Endothelial cell of umbilical vein (primary cell): ENCODE data around the gene MN1. TPM values are rescaled to one million over a fixed set of nuclear protein-coding genes. Genes with fewer than 3 reads are reported as not detected.

Experiments
- BruUV-seq: library from RNA; stranded (reverse); fragments of 400-500 nt; replicated peaks from 2 replicates; lab custom pipeline; 2021; lab: Mats Ljungman, UMichigan
- CTCF ChIA-PET: fragments of 300-600, 350-600 bp; sonication (Branson Sonifier 250); formaldehyde crosslinking; loops from one replicate; lab custom pipeline; 2021; ENCODE audit warnings: antibody characterized with exemption, inconsistent platforms; lab: Charles Lee
- POLR2A ChIA-PET: fragments of 300-600, 350-600 bp; sonication (Branson Sonifier 250); formaldehyde crosslinking; loops from one replicate; lab custom pipeline; 2021; ENCODE audit warnings: antibody characterized with exemption, inconsistent platforms; lab: Charles Lee
- DNase-seq: peaks from one replicate; pipeline ENCODE4 v3.0.0-alpha.2; 2011; ENCODE audit warnings: low read depth, low spot score
- FAIRE-seq: peaks from 2 replicates; lab custom pipeline; 2011; peaks lifted over from hg19 to GRCh38; lab: Jason Lieb, UNC
- H2AFZ ChIP-seq: 2 replicates; pipeline ENCODE4 v1.6.0; 2012; ENCODE audit warnings: low read depth, low read length, control low read depth, inconsistent platforms
- H3K27ac ChIP-seq: 2 replicates; pipeline ENCODE4 v1.5.1; 2011; ENCODE audit warnings: low read depth, mild to moderate bottlenecking, control low read depth, low read length, moderate library complexity; ENCODE audit not compliant: insufficient read depth
- H3K27me3 ChIP-seq, 2 experiments: 2 replicates each; pipeline versions ENCODE4 v1.6.0 to v1.6.1; 2011; ENCODE audit warnings: low read length in 2 of 2, mixed read lengths in 1 of 2; ENCODE audit not compliant: control insufficient read depth in 2 of 2, insufficient read depth in 2 of 2
- H3K36me3 ChIP-seq, 2 experiments: 2 replicates in 1 of 2; 3 replicates in 1 of 2; pipeline ENCODE4 v1.5.1; 2011; ENCODE audit warnings: low read length in 2 of 2, mild to moderate bottlenecking in 1 of 2, moderate library complexity in 1 of 2; ENCODE audit not compliant: control insufficient read depth in 2 of 2, insufficient read depth in 2 of 2; ENCODE audit errors: extremely low read depth in 1 of 2
- H3K4me1 ChIP-seq: 3 replicates; pipeline ENCODE4 v1.5.1; 2011; ENCODE audit warnings: mild to moderate bottlenecking, low read length; ENCODE audit not compliant: control insufficient read depth, insufficient read depth; ENCODE audit errors: extremely low read depth
- H3K4me2 ChIP-seq: 2 replicates; pipeline ENCODE4 v1.6.1; 2011; ENCODE audit warnings: low read length, control low read depth, mixed read lengths; ENCODE audit not compliant: insufficient read depth
- H3K4me3 ChIP-seq, 3 experiments: fragments of 200-600 bp in 1 of 3; sonication (generic), shearing (Covaris generic) in 1 of 3; replicated peaks in 1 of 3; 2 replicates each; pipeline ENCODE4 v1.5.1; 2011 to 2016; ENCODE audit warnings: control low read depth in 3 of 3, low read length in 3 of 3, mild to moderate bottlenecking in 2 of 3, inconsistent platforms in 1 of 3, low read depth in 1 of 3, moderate library complexity in 1 of 3; ENCODE audit not compliant: insufficient read depth in 1 of 3
- H3K79me2 ChIP-seq: 2 replicates; pipeline ENCODE4 v1.6.0; 2012; ENCODE audit warnings: low read length, inconsistent platforms; ENCODE audit not compliant: control insufficient read depth, insufficient read depth
- H3K9ac ChIP-seq: replicated peaks from 2 replicates; pipeline ENCODE3; 2011; ENCODE audit warnings: low read length, control low read depth; ENCODE audit not compliant: insufficient read depth; ENCODE audit errors: extremely low read depth
- H3K9me1 ChIP-seq: replicated peaks from 3 replicates; pipeline ENCODE4 v1.6.0; 2011; ENCODE audit warnings: mild to moderate bottlenecking, low read length; ENCODE audit not compliant: control insufficient read depth, insufficient read depth; ENCODE audit errors: extremely low read depth
- H3K9me3 ChIP-seq: replicated peaks from 2 replicates; pipeline ENCODE4 v1.5.1; 2012; ENCODE audit warnings: low read length, inconsistent platforms; ENCODE audit not compliant: control insufficient read depth, insufficient read depth
- H4K20me1 ChIP-seq: replicated peaks from 2 replicates; pipeline ENCODE3; 2011; ENCODE audit warnings: mild to moderate bottlenecking, low read length; ENCODE audit not compliant: control insufficient read depth, insufficient read depth; ENCODE audit errors: extremely low read depth
- EZH2 ChIP-seq: IDR thresholded peaks from 2 replicates; pipeline ENCODE4 v1.6.1; 2012; ENCODE audit warnings: borderline replicate concordance, low read depth, mild to moderate bottlenecking, moderate library complexity, low read length, inconsistent platforms; ENCODE audit not compliant: severe bottlenecking
- FOS ChIP-seq: IDR thresholded peaks from 2 replicates; pipeline ENCODE4 v1.6.1; 2011; ENCODE audit warnings: mild to moderate bottlenecking, low read length, moderate library complexity, borderline replicate concordance; ENCODE audit not compliant: insufficient read depth
- GATA2 ChIP-seq: IDR thresholded peaks from 2 replicates; pipeline ENCODE4 v1.7.0; 2011; ENCODE audit warnings: low read depth, mild to moderate bottlenecking, moderate library complexity, mixed read lengths, low read length; ENCODE audit not compliant: insufficient read length, insufficient read depth
- JUN ChIP-seq: IDR thresholded peaks from 2 replicates; pipeline ENCODE4 v1.6.1; 2011; ENCODE audit warnings: borderline replicate concordance, low read depth; ENCODE audit not compliant: insufficient read length, insufficient read depth
- MYC ChIP-seq: IDR thresholded peaks from one replicate; pipeline ENCODE4 v1.6.1; 2011; ENCODE audit warnings: mild to moderate bottlenecking, low read depth, low read length
- POLR2A ChIP-seq: IDR thresholded peaks from 2 replicates; pipeline ENCODE4 v1.6.1; 2012; ENCODE audit warnings: low read depth, mild to moderate bottlenecking, control low read depth, low read length
- POLR2AphosphoS5 ChIP-seq: IDR thresholded peaks from 2 replicates; pipeline ENCODE4 v1.6.1; 2012; ENCODE audit warnings: low read depth, mild to moderate bottlenecking, control low read depth, low read length, moderate library complexity; ENCODE audit not compliant: insufficient read depth
- dilution Hi-C: fragments of 300-500 bp; cut with MboI; formaldehyde crosslinking; loops from one replicate; pipeline ENCODE4 v1.15.0; 2019; ENCODE audit warnings: low sequenced_read_pairs; ENCODE audit not compliant: extremely low pct_ligation_motif_present
- intact Hi-C: fragments of 100-400 bp; cut with micrococcal nuclease; formaldehyde crosslinking; loops from one replicate; pipeline ENCODE4 v1.10.0; 2022
- polyA plus RNA-seq, 4 experiments: library from polyadenylated mRNA; depleted of rRNA in 3 of 4; stranded (reverse) in 3 of 4; unstranded in 1 of 4; fragments of >200 nt; gene quantifications; 2 replicates each; pipeline versions ENCODE4 v1.2.1 to v1.2.3, GENCODE V29; 2011 to 2012; ENCODE audit warnings: missing spikeins in 1 of 4
- total RNA-seq: library from RNA; stranded (reverse); gene quantifications from 2 replicates; pipeline ENCODE4 v1.2.3, GENCODE V29; 2021
- TF ChIP-seq, protein P1 (sequence below), 2 donors: IDR thresholded peaks; 1 replicate in 1 of 2; 2 replicates in 1 of 2; pipeline ENCODE4 v1.5.1; 2011; ENCODE audit warnings: low read length in 2 of 2, mild to moderate bottlenecking in 2 of 2, moderate library complexity in 2 of 2, control low read depth in 1 of 2, inconsistent platforms in 1 of 2, low read depth in 1 of 2; ENCODE audit not compliant: insufficient read depth in 1 of 2; ENCODE audit errors: extremely low read depth in 1 of 2
- TF ChIP-seq, protein P2 (sequence below): IDR thresholded peaks from 2 replicates; pipeline ENCODE4 v1.6.1; 2011; ENCODE audit not compliant: insufficient read depth, insufficient read length

The MN1 gene
- total and polyA plus RNA-seq, 2 donors (not counting 3 experiments of a cell fraction or from before 2014, with no cell fraction given) = 3.8 to 5.2 TPM

- H3K79me2 ChIP-seq = no peaks in the 10 kb centered on the region
- no peak overlapping the region for H3K4me2 ChIP-seq
- H3K9me1 ChIP-seq = no peaks in the 10 kb centered on the region
- DNase-seq = no peak
- no peak for TF ChIP-seq FOS
- TF ChIP-seq, protein P1, sequence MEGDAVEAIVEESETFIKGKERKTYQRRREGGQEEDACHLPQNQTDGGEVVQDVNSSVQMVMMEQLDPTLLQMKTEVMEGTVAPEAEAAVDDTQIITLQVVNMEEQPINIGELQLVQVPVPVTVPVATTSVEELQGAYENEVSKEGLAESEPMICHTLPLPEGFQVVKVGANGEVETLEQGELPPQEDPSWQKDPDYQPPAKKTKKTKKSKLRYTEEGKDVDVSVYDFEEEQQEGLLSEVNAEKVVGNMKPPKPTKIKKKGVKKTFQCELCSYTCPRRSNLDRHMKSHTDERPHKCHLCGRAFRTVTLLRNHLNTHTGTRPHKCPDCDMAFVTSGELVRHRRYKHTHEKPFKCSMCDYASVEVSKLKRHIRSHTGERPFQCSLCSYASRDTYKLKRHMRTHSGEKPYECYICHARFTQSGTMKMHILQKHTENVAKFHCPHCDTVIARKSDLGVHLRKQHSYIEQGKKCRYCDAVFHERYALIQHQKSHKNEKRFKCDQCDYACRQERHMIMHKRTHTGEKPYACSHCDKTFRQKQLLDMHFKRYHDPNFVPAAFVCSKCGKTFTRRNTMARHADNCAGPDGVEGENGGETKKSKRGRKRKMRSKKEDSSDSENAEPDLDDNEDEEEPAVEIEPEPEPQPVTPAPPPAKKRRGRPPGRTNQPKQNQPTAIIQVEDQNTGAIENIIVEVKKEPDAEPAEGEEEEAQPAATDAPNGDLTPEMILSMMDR (IDR thresholded peaks at IDR 0.05; ENCODE audit: extremely low read depth in 1 of 2, insufficient read depth in 1 of 2, low read depth in 1 of 2, low read length in 2 of 2) = no peak
- no peak for TF ChIP-seq POLR2AphosphoS5
- no peak for TF ChIP-seq POLR2A
- no peak for TF ChIP-seq GATA2
- no peak for TF ChIP-seq EZH2
- TF ChIP-seq JUN = no peak
- TF ChIP-seq, protein P2, sequence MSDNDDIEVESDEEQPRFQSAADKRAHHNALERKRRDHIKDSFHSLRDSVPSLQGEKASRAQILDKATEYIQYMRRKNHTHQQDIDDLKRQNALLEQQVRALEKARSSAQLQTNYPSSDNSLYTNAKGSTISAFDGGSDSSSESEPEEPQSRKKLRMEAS = no peak
- TF ChIP-seq MYC = no peak
- POLR2A ChIA-PET = no interaction called here
- FAIRE-seq = no peak
- dilution Hi-C loops = no loop called here
- H3K4me3 ChIP-seq = no peak overlapping the region
- H3K27me3 ChIP-seq = no peaks in the 10 kb centered on the region
- CTCF ChIA-PET = interaction anchor here (0.5 kb wide), 1 partner anchor 15 kb away, joined by 5 read pairs; no protein-coding TSS in a partner anchor
- no TSS peak for BruUV-seq
- peaks cover 9% of the 10 kb centered on the region for H3K4me1 ChIP-seq
- H3K9me3 ChIP-seq = no peaks in the 10 kb centered on the region
- H3K36me3 ChIP-seq = no peaks in the 10 kb centered on the region
- no peaks in the 10 kb centered on the region for H4K20me1 ChIP-seq
- H3K27ac ChIP-seq = no peak overlapping the region
- H3K9ac ChIP-seq = no peak overlapping the region
- intact Hi-C loops = no loop called here
- no peak overlapping the region for H2AFZ ChIP-seq
These were observed 25.6 kb downstream of the MN1 start for GRCh38 chr22:27775758-27776649.
